WTC11 (cell line): ENCODE results near the gene CARS2. TPM values are rescaled to one million over a fixed set of nuclear protein-coding genes. Genes with fewer than 3 reads are reported as not detected.

ENCODE experiments used
- ATAC-seq: fragments of 200-7000 bp; cut with Tn5 transposase; 2 replicates; pipeline ENCODE4 v1.10.0; 2021; ENCODE audit warnings: mild to moderate bottlenecking, moderate library complexity
- CTCF ChIA-PET: fragments of 300-600 bp; sonication (Branson Sonifier 250); formaldehyde crosslinking; loops from one replicate; lab custom pipeline; 2021; ENCODE audit warnings: antibody characterized with exemption; lab: Charles Lee
- POLR2A ChIA-PET: fragments of 350-600 bp; sonication (Branson Sonifier 250); formaldehyde crosslinking; loops from one replicate; lab custom pipeline; 2021; ENCODE audit warnings: antibody characterized with exemption; lab: Charles Lee
- DNase-seq: peaks from one replicate; pipeline ENCODE4 v3.0.0; 2021; ENCODE audit warnings: low spot score
- H3K27ac Mint-ChIP-seq: 2 replicates; pipeline ENCODE4 v1.8.0; 2021; ENCODE audit warnings: mixed read lengths
- H3K27me3 Mint-ChIP-seq: 2 replicates; pipeline ENCODE4 v1.8.0; 2021; ENCODE audit warnings: low read depth, mild to moderate bottlenecking, moderate library complexity, mixed read lengths
- H3K36me3 Mint-ChIP-seq: 2 replicates; pipeline ENCODE4 v1.8.0; 2021; ENCODE audit warnings: mixed read lengths
- H3K4me1 Mint-ChIP-seq: 2 replicates; pipeline ENCODE4 v1.8.0; 2022; ENCODE audit warnings: mixed read lengths
- H3K4me3 Mint-ChIP-seq: 2 replicates; pipeline ENCODE4 v1.8.0; 2021; ENCODE audit warnings: mild to moderate bottlenecking, moderate library complexity, mixed read lengths
- H3K9me3 Mint-ChIP-seq: 2 replicates; pipeline ENCODE4 v1.8.0; 2021; ENCODE audit warnings: mixed read lengths
- AFF4 ChIP-seq: sonication (generic); formaldehyde crosslinking; IDR thresholded peaks from 2 replicates; pipeline ENCODE4 v1.8.1; 2023; ENCODE audit warnings: mild to moderate bottlenecking, missing genetic modification reagents, borderline replicate concordance
- ATF6 ChIP-seq: sonication (generic); formaldehyde crosslinking; IDR thresholded peaks from 2 replicates; pipeline ENCODE4 v1.8.1; 2023; ENCODE audit warnings: mild to moderate bottlenecking, missing genetic modification reagents
- CREM ChIP-seq: sonication (generic); formaldehyde crosslinking; IDR thresholded peaks from 2 replicates; pipeline ENCODE4 v1.8.1; 2022; ENCODE audit warnings: mild to moderate bottlenecking, missing genetic modification reagents, moderate library complexity
- ELF4 ChIP-seq: sonication (generic); formaldehyde crosslinking; IDR thresholded peaks from 2 replicates; pipeline ENCODE4 v1.8.1; 2022; ENCODE audit warnings: low read depth, mild to moderate bottlenecking, moderate library complexity, missing genetic modification reagents
- FOXP1 ChIP-seq: sonication (generic); formaldehyde crosslinking; IDR thresholded peaks from 2 replicates; pipeline ENCODE4 v1.8.0; 2022; ENCODE audit warnings: missing genetic modification reagents, mild to moderate bottlenecking, moderate library complexity, borderline replicate concordance
- GABPB1 ChIP-seq: sonication (generic); formaldehyde crosslinking; IDR thresholded peaks from 2 replicates; pipeline ENCODE4 v1.8.1; 2023; ENCODE audit warnings: mild to moderate bottlenecking, missing genetic modification reagents
- GRHL2 ChIP-seq: fragments of 250-450 bp; sonication (Bioruptor Pico); IDR thresholded peaks from 2 replicates; pipeline ENCODE4 v1.8.0; 2022; ENCODE audit warnings: mild to moderate bottlenecking, moderate library complexity; ENCODE audit not compliant: insufficient replicate concordance, severe bottlenecking
- KAT7 ChIP-seq: sonication (generic); formaldehyde crosslinking; IDR thresholded peaks from 2 replicates; pipeline ENCODE4 v1.8.1; 2023; ENCODE audit warnings: missing genetic modification reagents, mild to moderate bottlenecking, borderline replicate concordance
- NFATC4 ChIP-seq: fragments of 250-450 bp; sonication (Bioruptor Pico); IDR thresholded peaks from 2 replicates; pipeline ENCODE4 v1.9.0; 2021; ENCODE audit warnings: mild to moderate bottlenecking
- NR3C1 ChIP-seq: sonication (generic); formaldehyde crosslinking; conservative IDR thresholded peaks from 2 replicates; pipeline ENCODE4 v1.8.1; 2023; ENCODE audit warnings: low read depth, mild to moderate bottlenecking, missing genetic modification reagents
- OVOL2 ChIP-seq: fragments of 250-450 bp; sonication (Bioruptor Pico); IDR thresholded peaks from 2 replicates; pipeline ENCODE4 v1.9.0; 2021; ENCODE audit warnings: mild to moderate bottlenecking, borderline replicate concordance
- RELA ChIP-seq: sonication (generic); formaldehyde crosslinking; IDR thresholded peaks from 2 replicates; pipeline ENCODE4 v1.8.1; 2022; ENCODE audit warnings: missing genetic modification reagents, mild to moderate bottlenecking, borderline replicate concordance
- RORB ChIP-seq: fragments of 250-450 bp; sonication (Bioruptor Pico); IDR thresholded peaks from 2 replicates; pipeline ENCODE4 v1.9.0; 2021; ENCODE audit warnings: mild to moderate bottlenecking
- STAT6 ChIP-seq: sonication (generic); formaldehyde crosslinking; conservative IDR thresholded peaks from 2 replicates; pipeline ENCODE4 v1.8.1; 2023; ENCODE audit warnings: mild to moderate bottlenecking, low read depth, missing genetic modification reagents, moderate library complexity
- ZBTB43 ChIP-seq: sonication (generic); formaldehyde crosslinking; IDR thresholded peaks from 2 replicates; pipeline ENCODE4 v1.8.1; 2023; ENCODE audit warnings: mild to moderate bottlenecking, missing genetic modification reagents
- ZNF138 ChIP-seq: sonication (generic); formaldehyde crosslinking; conservative IDR thresholded peaks from 2 replicates; pipeline ENCODE4 v1.8.1; 2022; ENCODE audit warnings: mild to moderate bottlenecking, moderate library complexity, missing genetic modification reagents
- ZNF232 ChIP-seq: sonication (generic); formaldehyde crosslinking; IDR thresholded peaks from 2 replicates; pipeline ENCODE4 v1.8.0; 2022; ENCODE audit warnings: mild to moderate bottlenecking, missing genetic modification reagents
- ZNF317 ChIP-seq: sonication (generic); formaldehyde crosslinking; IDR thresholded peaks from 2 replicates; pipeline ENCODE4 v1.8.1; 2023; ENCODE audit warnings: low read depth, mild to moderate bottlenecking, moderate library complexity, missing genetic modification reagents, borderline replicate concordance
- ZNF416 ChIP-seq: fragments of 250-450 bp; sonication (Bioruptor Pico); IDR thresholded peaks from 2 replicates; pipeline ENCODE4 v1.9.0; 2021; ENCODE audit warnings: mild to moderate bottlenecking, inconsistent platforms
- total RNA-seq: library from RNA; stranded (reverse); gene quantifications from 3 replicates; pipeline ENCODE4 v1.2.3, GENCODE V29; 2021

The CARS2 gene
- total RNA-seq, 1 experiment from 2014 or later = 39.9 TPM

- TF ChIP-seq STAT6 (CRISPR knock-in tag) (no peak), NR3C1 (CRISPR knock-in tag) (no peak), GABPB1 (no peak), OVOL2 (CRISPR knock-in tag) (no peak), ZNF416 (no peak), RELA (CRISPR knock-in tag) (no peak), KAT7 (no peak), ZBTB43 (CRISPR knock-in tag) (no peak), ZNF232 (CRISPR knock-in tag) (no peak), ZNF317 (no peak), CREM (CRISPR knock-in tag) (no peak), RORB (no peak), AFF4 (no peak)
Observed at GRCh38 chr13:110677731-110678545, 28.0 kb downstream of the CARS2 start (continued).

GRCh38 chr13:110676595-110677587 is 29.0 kb downstream of the CARS2 start:
- Mint-ChIP-seq H3K36me3 (peaks cover 56% of the 10 kb centered on the region), H3K27me3 (no peaks in the 10 kb centered on the region; the same call in 1 of the 2 replicates), H3K4me3 (no peak overlapping the region), H3K27ac (no peak overlapping the region), H3K9me3 (peaks cover 4% of the 10 kb centered on the region; the same call in 1 of the 2 replicates), H3K4me1 (no peaks in the 10 kb centered on the region)
- no peak for DNase-seq
- no peak for ATAC-seq
- POLR2A ChIA-PET = no interaction called here
- CTCF ChIA-PET = no interaction called here
- no peak for TF ChIP-seq ZNF416
- no peak for TF ChIP-seq NFATC4 (CRISPR knock-in tag)
- TF ChIP-seq FOXP1 (CRISPR knock-in tag) = no peak
- no peak for TF ChIP-seq AFF4
- TF ChIP-seq RORB = no peak
- TF ChIP-seq ELF4 (CRISPR knock-in tag) = no peak
- no peak for TF ChIP-seq ZNF138
- no peak for TF ChIP-seq ATF6 (CRISPR knock-in tag)
- no peak for TF ChIP-seq GRHL2 (CRISPR knock-in tag)
- no peak for TF ChIP-seq GABPB1
